WI38 (cell line): ENCODE data around the gene LAMB4.

Experiments
- H3K4me3 ChIP-seq: 2 replicates; pipeline ENCODE4 v1.5.1; 2011; ENCODE audit warnings: low read depth, mild to moderate bottlenecking, control low read depth, low read length
- TF ChIP-seq, protein P1 (sequence below): IDR thresholded peaks from 2 replicates; pipeline ENCODE4 v1.5.1; 2012; ENCODE audit warnings: low read depth, mild to moderate bottlenecking, control low read depth, low read length

LAMB4 gene

DNA sequence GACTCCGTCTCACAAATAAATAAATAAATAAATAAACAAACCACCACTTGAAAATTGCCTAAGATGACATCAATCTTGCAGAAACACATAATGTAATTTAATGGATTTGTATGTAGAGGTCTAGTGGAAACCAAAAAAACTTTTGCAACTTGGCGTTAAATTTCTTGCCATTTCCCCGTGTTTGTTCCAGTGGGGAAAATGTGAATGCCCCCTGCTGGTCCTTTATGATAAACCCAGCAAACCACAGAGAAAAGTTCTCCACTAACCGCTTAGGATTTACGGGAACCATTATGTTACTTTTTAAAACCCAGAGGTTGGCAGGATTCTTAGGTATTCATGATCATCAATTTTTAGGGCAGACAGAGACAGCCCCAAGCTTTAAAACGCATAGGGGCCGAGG, 32.5 kb downstream of the LAMB4 start:
- no peak overlapping the region for H3K4me3 ChIP-seq
- TF ChIP-seq, protein P1, sequence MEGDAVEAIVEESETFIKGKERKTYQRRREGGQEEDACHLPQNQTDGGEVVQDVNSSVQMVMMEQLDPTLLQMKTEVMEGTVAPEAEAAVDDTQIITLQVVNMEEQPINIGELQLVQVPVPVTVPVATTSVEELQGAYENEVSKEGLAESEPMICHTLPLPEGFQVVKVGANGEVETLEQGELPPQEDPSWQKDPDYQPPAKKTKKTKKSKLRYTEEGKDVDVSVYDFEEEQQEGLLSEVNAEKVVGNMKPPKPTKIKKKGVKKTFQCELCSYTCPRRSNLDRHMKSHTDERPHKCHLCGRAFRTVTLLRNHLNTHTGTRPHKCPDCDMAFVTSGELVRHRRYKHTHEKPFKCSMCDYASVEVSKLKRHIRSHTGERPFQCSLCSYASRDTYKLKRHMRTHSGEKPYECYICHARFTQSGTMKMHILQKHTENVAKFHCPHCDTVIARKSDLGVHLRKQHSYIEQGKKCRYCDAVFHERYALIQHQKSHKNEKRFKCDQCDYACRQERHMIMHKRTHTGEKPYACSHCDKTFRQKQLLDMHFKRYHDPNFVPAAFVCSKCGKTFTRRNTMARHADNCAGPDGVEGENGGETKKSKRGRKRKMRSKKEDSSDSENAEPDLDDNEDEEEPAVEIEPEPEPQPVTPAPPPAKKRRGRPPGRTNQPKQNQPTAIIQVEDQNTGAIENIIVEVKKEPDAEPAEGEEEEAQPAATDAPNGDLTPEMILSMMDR = peak; percentile 12; the same call in 1 of the 2 replicates

DNA sequence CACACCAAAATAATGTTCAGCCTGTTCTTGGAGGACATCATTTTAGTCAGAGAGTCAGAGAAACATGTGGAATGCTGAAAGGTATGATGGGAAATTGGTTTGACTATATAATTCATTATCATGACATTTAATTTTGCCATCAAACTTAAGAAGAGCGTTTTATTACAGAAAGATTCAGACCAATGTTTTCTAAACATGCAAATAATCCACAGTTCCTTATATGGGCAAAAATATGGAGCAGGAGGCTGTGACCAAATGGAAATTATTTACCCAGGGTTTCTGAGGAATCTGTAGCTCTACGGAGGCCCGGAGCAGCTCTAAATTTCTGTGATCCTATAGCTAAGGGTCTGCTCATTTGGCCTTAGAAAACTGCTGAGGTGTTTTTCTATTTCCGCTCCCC, 33.2 kb downstream of the LAMB4 start:
- no peak overlapping the region for H3K4me3 ChIP-seq
- TF ChIP-seq, protein P1 = no peak

DNA sequence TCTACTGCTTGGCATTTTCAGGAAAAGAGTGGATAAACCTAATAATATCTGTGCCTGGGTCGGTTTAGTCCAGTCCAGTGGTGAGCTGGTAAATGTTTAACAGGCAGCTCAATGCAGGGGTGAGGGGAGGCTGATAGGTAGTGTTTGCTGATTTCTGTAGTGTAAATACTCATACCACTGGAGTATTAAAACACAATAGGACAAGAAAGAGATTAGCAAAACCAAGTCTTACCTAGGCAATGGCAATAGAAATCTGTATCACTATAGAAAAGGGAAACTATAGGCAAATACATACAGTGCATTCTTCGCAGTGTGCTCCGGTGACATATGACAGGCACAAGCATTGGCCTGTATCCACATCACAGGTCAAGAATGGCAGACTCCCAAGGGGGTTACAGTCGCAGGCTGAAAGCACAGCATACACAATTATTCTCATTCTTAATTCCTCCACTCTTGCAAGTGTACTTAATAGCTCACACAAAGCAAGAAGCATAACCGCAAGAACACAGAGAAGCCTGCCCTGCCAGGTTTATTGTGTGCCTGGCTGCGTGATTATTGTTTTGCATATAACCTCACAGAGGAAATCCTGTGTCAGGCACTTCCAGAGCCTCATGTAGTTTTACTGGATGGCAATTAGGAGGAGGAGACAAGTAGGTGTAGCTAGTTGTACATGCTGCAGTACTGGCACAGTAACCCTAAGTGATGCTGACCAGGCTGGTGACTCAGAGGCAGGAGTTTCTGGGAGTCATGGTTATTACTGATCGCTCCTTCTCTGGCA, 35.0 kb downstream of the LAMB4 start:
- TF ChIP-seq, protein P1 = no peak
- H3K4me3 ChIP-seq = peak overlapping the region; percentile 6; the same call in 1 of the 2 replicates

DNA sequence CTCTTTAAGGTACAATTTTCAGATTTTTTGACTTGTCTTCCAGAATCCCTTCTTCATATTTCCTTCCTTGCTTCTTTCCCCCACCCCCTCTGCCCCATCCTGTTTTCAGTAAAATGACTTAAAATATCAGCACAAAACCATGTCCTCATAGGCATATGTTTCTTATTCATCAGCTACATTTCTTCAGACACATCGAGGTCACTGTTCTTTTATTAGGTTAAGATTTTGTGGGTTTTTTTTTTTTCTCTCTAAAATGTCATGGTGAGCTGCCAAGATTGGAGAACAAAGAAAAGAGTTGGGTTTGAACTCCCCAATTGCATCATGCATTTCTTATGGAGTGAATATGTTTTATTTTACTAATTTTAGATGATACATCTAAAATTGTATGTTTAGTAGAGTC, 35.8 kb downstream of the LAMB4 start:
- TF ChIP-seq, protein P1 = no peak
- H3K4me3 ChIP-seq = no peak overlapping the region

DNA sequence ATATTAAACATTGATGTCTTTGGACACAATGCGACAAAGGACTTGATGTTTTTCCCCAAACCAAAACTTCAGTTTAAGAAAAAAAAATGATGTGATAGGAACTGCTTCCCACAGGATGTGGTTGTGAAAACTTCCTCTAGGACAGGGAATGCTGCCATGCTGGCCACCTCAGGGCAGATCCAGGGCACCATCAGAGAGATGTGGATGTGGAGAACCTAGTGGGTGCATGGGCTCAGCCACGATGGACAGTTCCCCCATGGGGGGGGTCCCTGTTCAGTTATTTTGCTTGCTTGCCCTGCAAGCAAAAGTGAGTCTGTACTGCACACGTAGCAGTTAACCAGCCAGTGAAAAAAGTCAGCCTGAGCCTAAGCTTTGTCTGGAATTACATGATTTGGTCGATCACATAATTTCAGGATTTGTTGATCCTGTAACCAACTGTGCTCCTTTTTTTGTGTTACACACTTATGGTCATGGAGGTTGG, 36.3 kb downstream of the LAMB4 start:
- TF ChIP-seq, protein P1 = no peak
- no peak overlapping the region for H3K4me3 ChIP-seq

DNA sequence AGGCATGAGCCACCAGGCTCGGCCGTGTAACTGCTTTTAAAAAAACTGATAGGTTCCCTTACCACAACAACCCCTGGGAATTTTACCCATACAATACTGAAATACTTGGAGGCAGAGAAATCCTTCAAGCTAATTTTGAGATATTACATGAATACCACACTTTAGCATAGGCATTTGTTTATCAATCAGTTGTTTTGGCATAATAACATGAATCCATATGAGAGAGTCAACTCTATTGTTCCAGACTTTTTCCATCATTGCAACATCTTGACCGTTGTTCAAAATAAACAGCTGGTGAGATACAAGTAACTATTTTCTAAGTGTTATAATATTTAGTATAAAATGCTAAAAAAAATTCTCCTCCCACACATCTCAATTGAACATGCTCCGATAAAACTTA, 36.8 kb downstream of the LAMB4 start:
- TF ChIP-seq, protein P1 = no peak
- H3K4me3 ChIP-seq = no peak overlapping the region

DNA sequence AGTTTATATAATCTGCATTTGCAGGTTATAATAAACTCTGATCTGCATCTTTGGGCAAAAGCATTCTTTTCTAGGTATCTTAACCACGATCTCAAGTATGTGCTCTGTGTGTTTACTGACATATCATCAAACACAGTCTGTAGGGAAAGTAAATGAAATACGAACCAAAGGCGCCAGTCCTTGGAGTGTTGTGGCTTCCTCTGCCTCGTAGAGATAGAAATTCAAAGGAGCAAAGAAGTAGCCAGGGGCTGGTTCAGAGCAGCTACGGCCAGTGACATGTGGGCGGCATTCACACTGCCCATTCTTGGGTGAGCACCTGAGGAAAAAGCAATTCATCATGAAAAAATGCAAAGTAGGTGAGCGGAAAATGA, 38.7 kb downstream of the LAMB4 start:
- TF ChIP-seq, protein P1 = no peak
- no peak overlapping the region for H3K4me3 ChIP-seq
